NCI-H774 (cell line): Measurements from ENCODE around the gene OR6K2.

Source experiments
- DNase-seq: peaks from one replicate; lab custom pipeline; 2025; lab: John Stamatoyannopoulos, UW

Gene OR6K2

DNA sequence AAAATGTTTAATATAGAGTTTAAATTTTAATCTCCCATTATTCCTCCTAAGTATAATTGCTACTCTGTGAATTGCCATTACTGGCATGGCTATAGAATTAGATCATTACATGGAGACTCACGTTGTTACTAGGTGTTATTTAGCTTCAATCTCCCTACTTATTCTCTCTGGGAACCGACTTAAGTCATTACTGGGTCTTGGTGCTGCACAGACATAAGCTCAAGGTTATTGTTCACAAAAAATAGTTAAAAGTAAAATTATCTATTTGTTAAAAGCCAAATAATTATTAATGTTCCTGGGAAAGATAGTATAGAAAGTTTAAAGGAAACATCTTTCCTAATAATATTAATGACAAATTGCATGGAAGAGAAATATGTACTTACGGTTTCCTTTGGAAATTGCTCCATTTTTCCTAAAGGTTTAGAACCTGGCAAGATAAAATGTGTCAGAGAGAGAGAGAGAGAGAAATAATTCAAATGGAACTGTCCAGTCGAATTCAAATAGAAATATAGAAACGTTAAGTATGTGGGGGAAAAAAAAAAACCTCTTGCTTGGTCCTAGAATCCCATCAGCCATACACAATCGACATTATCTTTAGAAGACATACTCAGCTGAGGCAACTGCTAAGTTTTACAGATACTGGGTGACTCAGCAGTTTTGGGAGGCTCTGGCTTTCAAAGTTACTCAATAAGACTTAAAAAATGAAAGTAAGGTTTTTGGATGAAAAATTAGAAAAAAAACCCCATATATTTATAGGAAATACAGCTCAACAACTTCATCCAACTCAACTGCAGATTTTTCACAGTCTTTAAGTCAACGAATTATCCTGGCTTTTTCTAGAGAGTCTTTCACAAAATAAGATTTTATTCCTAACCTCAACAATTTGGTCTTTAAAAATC, 14.1 kb downstream of the OR6K2 start, which contains the start of gene SPTA1:
SPTA1 (minus strand) TSS at position 605 of the 899 bp plus-strand sequence; CDS start at position 407, 198 bp downstream.
- DNase-seq, result no peak

DNA sequence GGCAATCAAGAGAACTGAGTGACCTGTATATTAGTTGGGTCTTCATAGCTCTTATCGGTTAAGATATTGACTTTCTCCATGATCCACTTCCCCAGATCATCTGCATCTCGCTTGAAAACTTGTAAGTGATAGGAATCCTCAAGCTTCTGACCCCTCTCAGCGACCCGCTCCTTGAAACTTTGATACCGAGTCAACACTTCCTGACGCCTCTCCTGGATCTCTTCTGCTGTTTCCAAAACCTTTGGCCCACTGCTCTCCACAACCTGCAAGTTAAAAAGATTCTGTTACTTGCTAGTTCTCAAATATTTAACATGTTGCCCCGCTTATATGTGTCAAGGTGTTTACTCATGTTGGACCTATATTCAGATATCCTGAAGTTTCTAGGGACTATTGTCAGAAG, 15.4 kb downstream of the OR6K2 start:
- no peak for DNase-seq

DNA sequence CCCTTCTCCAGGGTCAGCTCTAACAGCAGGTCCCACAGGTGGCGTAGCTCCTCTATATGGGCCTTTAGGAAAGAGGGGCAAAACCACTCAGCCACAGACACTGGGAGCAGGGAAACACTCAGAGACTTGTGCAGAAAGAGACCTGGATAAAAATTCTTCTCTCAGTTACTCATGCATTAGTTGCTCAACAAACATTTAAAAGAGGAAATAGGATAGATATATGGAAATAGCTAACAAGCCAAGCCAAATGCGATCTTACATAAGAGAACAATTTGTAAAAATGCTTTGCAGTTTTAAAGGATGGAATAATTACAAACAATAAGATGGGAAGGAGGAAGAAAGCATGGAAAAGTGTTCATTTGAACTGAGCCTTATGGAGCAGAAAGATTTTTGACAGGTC, 18.8 kb downstream of the OR6K2 start:
- no peak for DNase-seq

DNA sequence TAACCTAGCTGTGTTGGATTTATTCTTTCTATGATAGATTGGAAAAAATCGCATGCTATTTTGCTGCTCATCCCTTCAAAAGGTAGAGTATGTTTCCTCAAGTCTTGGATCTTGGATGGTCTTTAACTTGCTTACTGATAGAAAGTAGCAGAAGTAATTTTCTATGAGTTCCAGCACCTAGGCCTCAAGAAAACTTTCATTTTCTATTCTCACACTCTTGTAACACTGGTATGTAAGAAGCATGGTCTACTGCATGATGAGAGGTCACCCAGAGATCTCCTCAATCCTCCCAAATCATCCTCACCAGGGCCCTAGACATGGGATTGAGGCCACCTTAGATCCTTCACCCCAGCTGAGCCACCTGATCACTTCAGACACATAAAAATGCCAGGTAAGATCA, 21.2 kb downstream of the OR6K2 start:
- no peak for DNase-seq

DNA sequence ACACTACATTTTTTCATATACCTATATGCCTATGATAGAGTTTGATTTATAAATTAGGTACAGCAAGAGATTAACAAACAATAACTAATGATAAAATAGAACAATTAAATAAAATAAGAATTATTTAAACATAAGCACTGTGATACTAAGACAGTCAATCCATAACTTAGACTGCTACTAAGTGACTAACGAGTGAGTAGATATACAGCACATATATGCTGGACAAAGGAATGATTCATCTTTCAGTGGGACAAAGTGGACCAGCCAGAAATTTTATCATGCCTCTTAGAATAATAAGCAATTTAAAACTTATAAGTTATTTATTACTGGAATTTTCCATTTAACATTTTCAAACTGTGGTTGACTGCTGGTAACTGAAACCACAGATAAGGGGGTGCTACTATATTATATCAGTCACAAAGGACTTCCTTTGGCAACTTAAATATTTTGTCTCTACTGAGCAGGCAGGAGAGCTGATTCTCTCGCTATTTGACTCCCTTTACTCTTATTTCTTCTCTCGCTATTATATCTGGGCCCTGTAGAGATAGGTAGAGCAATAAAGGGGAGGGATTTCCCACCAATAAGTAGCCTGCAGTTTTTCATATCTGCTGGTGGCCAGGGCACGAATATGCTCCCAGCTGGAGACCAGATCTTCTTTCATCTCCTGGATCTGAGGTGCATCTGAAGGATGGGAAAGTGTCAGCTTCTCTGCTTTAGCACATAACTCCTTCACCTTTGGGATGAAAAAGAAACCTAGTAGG, 24.7 kb downstream of the OR6K2 start:
- no peak for DNase-seq

DNA sequence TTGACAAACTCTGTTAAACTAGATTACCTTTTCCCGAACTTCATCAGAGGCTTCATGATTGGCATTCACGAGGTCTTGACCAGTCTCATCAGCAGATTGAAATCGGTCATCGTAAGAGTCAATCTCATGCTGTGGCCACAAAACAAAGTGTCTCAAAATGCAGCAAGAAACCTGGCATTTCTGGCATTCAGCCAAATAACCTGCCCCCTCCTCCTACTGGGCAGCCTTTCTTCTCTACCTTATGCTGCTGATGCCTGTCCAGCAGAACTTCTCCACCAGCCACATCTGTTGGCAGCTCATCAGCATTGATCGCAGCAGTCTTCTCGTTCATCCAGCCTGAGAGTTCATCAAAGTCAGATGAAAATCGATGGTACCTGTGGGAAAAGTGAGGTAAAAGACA, 26.1 kb downstream of the OR6K2 start:
- no peak for DNase-seq

DNA sequence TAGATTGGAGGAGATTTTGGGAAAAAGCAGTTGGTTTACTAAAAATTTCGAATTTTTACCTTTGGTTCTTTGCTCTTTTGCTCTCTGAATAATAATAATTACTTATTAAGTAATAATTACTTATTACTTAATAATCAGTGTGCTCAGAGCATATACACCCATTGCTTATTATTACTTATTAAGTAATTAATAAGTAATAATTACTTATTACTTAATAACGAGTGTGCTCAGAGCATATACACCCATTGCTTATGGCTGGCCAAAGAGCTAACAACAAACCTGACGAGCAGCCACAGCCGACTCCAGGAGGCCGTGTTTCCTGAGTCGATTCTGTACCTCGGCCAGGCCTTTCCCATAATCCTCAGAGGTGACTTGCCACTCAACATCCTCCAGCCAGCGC, 34.4 kb downstream of the OR6K2 start:
- DNase-seq, result no peak

DNA sequence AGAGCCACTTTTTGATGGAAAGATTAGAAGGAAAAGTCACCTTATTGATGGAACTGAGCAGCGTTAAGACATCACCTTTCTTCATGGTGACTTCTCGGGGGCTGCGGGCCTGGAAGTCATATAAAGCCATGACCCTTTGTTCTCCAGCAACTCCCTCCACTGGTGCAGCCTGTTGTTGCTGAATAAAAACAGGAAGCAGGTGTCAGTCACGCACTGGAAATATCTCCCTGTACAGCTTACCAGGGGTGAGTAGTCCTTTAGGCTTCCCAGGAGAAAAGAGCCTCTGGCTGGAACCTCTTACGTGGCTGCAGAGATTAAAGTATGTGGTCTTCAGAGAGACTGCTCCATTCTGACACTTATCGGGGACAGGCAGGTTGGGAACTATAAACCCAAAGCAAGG, 45.9 kb downstream of the OR6K2 start:
- DNase-seq, result no peak

DNA sequence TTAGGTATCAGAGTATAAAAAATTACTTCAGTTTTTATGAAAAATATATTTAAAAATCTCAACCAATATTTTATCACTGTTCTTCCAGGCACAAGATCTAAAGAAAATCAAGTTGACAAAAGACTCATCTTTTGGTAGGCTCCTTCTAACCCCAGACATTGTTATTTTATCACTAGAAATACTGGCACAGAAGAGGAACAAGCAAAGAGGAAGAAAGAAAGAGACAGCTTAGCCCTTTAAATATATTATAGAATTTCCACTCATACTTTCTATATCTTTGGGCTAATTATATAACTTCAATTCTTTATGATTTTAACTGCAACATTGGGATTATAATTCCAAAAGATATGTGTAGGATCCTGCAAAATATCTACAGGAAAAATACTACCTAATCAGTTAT, 46.4 kb downstream of the OR6K2 start:
- DNase-seq, result no peak

DNA sequence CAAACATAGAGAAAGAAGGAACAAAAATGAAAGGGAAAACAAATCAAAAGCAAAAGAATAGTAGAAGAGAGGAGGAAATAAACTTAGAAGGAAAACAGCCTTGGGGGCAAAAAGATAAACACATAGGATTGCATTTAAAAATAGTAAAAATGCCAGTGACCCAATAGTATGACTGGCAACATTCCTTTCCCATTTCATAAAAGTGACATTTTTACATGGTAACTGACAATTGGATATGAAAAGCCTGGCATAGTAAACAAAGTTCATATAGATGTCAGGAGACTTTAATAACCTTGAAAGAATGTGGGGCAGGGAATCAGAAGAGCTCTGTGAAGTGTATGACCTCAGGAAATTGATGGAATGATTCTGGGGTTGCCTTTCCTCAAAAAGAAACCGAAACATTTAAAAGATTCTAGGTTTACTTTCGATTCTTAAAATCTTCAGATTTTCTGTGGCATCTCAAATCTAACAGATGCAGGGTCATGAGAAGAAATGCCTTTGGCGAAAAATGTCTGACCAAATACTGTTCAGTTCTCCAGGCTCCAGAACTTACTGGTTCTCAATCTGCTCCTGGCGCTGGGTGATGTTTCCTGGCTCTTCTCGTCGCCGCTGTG, 47.6 kb downstream of the OR6K2 start:
- DNase-seq, result no peak
